Thyroid gland (tissue), 4 donors: ENCODE data around the gene AURKB. TPM values are rescaled to one million over a fixed set of nuclear protein-coding genes. Genes with fewer than 3 reads are reported as not detected.
A peak's percentile ranks its signal among the peaks of the same experiment; 100 is the strongest.

Experiments used
- DNase-seq, 2 donors: peaks; one replicate each; pipeline ENCODE4 v3.0.0-alpha.2; 2019
- H3K27ac ChIP-seq, 3 donors: fragments of 200-600 bp; sonication (generic); 1 replicate in 2 of 3; 2 replicates in 1 of 3; pipeline ENCODE4 v1.5.1; 2016 to 2019; ENCODE audit warnings: mild to moderate bottlenecking in 1 of 3, moderate library complexity in 1 of 3
- H3K27me3 ChIP-seq: fragments of 200-600 bp; sonication (generic); one replicate; pipeline ENCODE4 v1.5.1; 2019
- H3K36me3 ChIP-seq, 2 donors: fragments of 200-600 bp; sonication (generic); one replicate each; pipeline ENCODE4 v1.5.1; 2016 to 2019
- H3K4me1 ChIP-seq, 2 donors: fragments of 200-600 bp; sonication (generic); one replicate each; pipeline ENCODE4 v1.5.1; 2017 to 2019
- H3K4me3 ChIP-seq, 3 donors: fragments of 200-600 bp; sonication (generic); replicated peaks in 1 of 3; 1 replicate in 2 of 3; 2 replicates in 1 of 3; pipeline ENCODE4 v1.5.1; 2016; ENCODE audit warnings: mild to moderate bottlenecking in 1 of 3
- H3K9me3 ChIP-seq: fragments of 200-600 bp; sonication (generic); one replicate; pipeline ENCODE4 v1.5.1; 2017
- POLR2A ChIP-seq, 2 donors: fragments of 450-650 bp; IDR thresholded peaks; one replicate each; pipeline ENCODE4 v1.6.1; 2017; ENCODE audit warnings: antibody characterized with exemption in 2 of 2, mild to moderate bottlenecking in 2 of 2, moderate library complexity in 1 of 2
- WGBS, 2 donors: methylation state at CpG; one replicate each; pipeline ENCODE4 v1.1.5; 2017; 5-methylcytosine and 5-hydroxymethylcytosine counted together
- intact Hi-C: fragments of 100-400 bp; cut with DNase I; formaldehyde crosslinking; loops from one replicate; pipeline ENCODE4 v1.15.1; 2023
- total RNA-seq, 4 donors: library from RNA; depleted of rRNA; stranded (reverse); fragments of >200 nt; gene quantifications; one replicate each; pipeline ENCODE4 v1.2.3, GENCODE V29; 2016
- TF ChIP-seq, protein P1 (sequence below), 6 experiments: fragments of 200-600 bp in 3 of 6; fragments of 450-650 bp in 3 of 6; sonication (generic) in 3 of 6; IDR thresholded peaks; one replicate each; pipeline ENCODE4 v1.5.1; 2016 to 2019; ENCODE audit warnings: antibody characterized with exemption in 6 of 6, mild to moderate bottlenecking in 2 of 6, inconsistent platforms in 1 of 6, moderate library complexity in 1 of 6

The AURKB gene
- total RNA-seq, 4 donors from 2014 or later, result 6.0 TPM; not detected in 3

DNA sequence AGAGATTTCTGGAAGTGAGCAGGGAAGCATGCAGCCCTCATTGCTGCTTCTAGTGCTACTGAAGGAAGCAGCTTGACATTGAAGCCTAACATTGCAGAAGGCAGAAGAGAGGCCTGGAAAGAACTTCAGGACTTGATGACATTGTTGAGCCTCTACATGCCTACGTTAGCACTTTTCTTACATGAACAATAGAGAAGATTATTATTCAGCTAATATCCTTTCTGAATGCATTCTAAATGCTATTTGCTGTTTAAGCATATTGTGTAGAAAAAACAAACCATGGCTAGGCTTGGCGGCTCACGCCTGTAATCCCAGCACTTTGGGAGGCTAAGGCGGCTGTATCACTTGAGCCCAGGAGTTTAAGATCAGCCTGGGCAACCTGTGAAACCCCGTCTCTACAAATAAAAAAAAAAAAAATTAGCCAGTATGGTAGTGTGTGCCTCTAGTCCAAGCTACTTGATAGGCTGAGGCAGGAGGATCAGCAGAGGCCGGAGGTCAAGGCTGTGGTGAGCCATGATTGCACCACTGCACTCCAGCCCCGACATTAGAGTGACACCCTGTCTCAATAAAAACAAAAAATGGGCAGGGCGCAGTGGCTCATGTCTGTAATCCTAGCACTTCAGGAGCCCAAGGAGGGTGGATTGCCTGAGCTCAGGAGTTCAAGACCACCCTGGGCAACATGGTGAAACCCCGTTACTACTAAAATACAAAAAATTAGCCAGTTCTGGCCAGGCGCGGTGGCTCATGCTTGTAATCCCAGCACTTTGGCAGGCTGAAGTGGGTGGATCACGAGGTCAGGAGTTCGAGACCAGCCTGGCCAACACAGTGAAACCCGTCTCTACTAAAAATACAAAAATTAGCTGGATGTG lies 2.2 kb upstream of the AURKB start:
- H3K36me3 ChIP-seq, result no peaks in the 10 kb centered on the region
- H3K27me3 ChIP-seq, result no peaks in the 10 kb centered on the region
- TF ChIP-seq, protein P1, sequence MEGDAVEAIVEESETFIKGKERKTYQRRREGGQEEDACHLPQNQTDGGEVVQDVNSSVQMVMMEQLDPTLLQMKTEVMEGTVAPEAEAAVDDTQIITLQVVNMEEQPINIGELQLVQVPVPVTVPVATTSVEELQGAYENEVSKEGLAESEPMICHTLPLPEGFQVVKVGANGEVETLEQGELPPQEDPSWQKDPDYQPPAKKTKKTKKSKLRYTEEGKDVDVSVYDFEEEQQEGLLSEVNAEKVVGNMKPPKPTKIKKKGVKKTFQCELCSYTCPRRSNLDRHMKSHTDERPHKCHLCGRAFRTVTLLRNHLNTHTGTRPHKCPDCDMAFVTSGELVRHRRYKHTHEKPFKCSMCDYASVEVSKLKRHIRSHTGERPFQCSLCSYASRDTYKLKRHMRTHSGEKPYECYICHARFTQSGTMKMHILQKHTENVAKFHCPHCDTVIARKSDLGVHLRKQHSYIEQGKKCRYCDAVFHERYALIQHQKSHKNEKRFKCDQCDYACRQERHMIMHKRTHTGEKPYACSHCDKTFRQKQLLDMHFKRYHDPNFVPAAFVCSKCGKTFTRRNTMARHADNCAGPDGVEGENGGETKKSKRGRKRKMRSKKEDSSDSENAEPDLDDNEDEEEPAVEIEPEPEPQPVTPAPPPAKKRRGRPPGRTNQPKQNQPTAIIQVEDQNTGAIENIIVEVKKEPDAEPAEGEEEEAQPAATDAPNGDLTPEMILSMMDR (IDR thresholded peaks at IDR 0.05), result no peak
- no peak for TF ChIP-seq POLR2A (IDR thresholded peaks at IDR 0.05)
- H3K4me3 ChIP-seq, result no peak overlapping the region
- peaks cover 5 to 7% of the 10 kb centered on the region in 2 donors for H3K4me1 ChIP-seq
- H3K27ac ChIP-seq, result no peak overlapping the region
- DNase-seq, result no peak
- intact Hi-C loops, result no loop called here
- 83 to 85% methylated on average over 14 of the region's 14 CpGs for WGBS, 2 donors
- H3K9me3 ChIP-seq, result no peaks in the 10 kb centered on the region

DNA sequence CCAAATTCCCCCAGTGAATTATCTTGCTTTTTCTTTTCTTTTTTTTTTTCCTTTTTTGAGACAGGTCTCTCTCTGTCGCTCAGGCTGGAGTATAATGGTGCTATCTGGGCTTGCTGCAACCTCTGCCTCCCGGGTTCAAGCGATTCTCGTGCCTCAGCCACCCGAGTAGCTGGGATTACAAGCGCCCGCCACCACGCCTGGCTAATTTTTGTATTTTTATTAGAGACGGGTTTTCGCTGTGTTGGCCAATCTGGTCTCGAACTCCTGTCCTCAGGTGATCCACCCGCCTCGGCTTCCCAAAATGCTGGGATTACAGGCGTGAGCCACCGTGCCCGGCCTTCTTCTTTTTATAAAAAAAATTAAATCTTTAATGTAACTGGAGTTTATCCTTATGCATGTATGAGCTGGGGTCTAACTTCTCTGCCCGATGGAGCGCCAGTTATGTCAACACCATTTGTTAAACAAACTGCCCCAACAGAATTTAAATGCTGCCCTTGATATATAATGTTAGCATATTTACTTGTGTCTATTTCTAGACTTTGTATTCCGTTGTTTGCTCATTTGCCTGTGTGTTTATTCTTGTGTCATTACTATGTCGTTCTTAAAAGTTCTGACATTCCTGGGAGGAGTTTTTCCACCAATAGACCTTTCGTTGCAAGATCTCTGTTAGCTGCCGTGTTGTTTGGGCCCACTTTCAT lies 535 bp upstream of the AURKB start:
- peaks cover 5 to 7% of the 10 kb centered on the region in 2 donors for H3K4me1 ChIP-seq
- no peak for DNase-seq
- peak overlapping the region; percentile 79 to 90 (median 87) for H3K27ac ChIP-seq
- peak overlapping the region in 2 of 3 donors; percentile 37 to 81 for H3K4me3 ChIP-seq
- TF ChIP-seq, protein P1 (IDR thresholded peaks at IDR 0.05), result no peak
- TF ChIP-seq POLR2A (IDR thresholded peaks at IDR 0.05), result no peak
- H3K36me3 ChIP-seq, result no peaks in the 10 kb centered on the region
- no peaks in the 10 kb centered on the region for H3K27me3 ChIP-seq
- intact Hi-C loops, result no loop called here
- H3K9me3 ChIP-seq, result no peaks in the 10 kb centered on the region
- 21 to 23% methylated on average over 22 of the region's 22 CpGs for WGBS, 2 donors

DNA sequence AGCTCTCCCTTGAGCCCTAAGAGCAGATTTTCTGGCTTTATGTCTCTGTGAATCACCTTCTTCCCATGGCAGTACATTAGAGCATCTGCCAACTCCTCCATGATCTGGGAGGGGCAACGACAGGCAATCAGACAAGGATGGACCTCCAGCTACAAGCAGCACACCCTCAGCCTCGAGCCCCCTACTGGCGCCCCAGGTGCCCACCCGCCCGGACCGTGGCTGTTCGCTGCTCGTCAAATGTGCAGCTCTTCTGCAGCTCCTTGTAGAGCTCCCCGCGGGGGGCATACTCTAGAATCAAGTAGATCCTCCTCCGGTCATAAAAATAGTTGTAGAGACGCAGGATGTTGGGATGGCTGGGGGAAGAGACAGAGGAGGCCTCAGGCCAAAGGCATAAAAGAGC lies 3.8 kb downstream of the AURKB start:
- Histone ChIP-seq H3K27me3 (no peaks in the 10 kb centered on the region), H3K9me3 (no peaks in the 10 kb centered on the region), H3K4me1 (peaks cover 5 to 7% of the 10 kb centered on the region in 2 donors), H3K27ac (no peak overlapping the region), H3K36me3 (no peaks in the 10 kb centered on the region), H3K4me3 (no peak overlapping the region)
- no peak for DNase-seq
- TF ChIP-seq, protein P1 (IDR thresholded peaks at IDR 0.05), result no peak
- no peak for TF ChIP-seq POLR2A (IDR thresholded peaks at IDR 0.05)
- WGBS, 2 donors, result 89 to 94% methylated on average over 7 to 12 of the region's 12 CpGs
- intact Hi-C loops, result no loop called here

DNA sequence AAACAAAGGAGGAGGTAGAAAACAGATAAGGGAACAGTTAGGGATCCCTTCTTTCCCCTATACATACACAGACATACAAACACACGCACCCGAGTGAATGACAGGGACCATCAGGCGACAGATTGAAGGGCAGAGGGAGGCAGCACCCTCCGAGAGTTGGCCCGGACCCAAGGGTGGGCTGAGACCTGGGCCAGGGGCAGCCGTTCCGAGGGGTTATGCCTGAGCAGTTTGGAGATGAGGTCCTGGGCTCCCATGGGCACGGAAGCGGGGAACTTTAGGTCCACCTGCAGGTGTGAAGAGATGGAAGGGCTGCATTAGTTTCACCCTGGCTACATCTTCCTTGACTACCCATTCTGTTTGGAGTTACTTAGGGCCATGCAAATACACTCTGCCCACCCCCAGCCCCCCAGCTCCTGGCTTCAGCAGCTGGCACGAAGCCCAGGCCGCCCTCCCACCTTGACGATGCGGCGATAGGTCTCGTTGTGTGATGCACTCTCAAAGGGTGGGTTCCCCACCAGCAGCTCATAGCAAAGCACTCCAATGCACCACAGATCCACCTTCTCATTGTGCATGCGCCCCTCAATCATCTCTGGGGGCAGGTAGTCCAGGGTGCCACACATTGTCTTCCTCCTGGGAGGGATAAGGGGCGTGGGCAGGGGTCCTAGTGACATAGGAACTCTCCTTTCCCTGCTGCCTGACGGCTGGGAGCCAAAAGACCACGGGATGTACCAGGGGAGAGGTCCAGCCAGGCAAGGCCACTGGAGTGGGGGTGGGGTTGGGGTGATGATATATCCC lies 5.4 kb downstream of the AURKB start:
- H3K36me3 ChIP-seq, result no peaks in the 10 kb centered on the region
- no peak for TF ChIP-seq POLR2A (IDR thresholded peaks at IDR 0.05)
- TF ChIP-seq, protein P1 (IDR thresholded peaks at IDR 0.05), result no peak
- no peaks in the 10 kb centered on the region for H3K27me3 ChIP-seq
- no peaks in the 10 kb centered on the region for H3K9me3 ChIP-seq
- no peak overlapping the region for H3K27ac ChIP-seq
- no peak for DNase-seq
- peaks cover under 1 to 3% of the 10 kb centered on the region in 2 donors for H3K4me1 ChIP-seq
- intact Hi-C loops, result no loop called here
- H3K4me3 ChIP-seq, result no peak overlapping the region
- 78 to 85% methylated on average over 15 to 19 of the region's 19 CpGs for WGBS, 2 donors
